HL-60/S4 treated with retinoic acid at 250 ng/mL for 4 days and 3 days (cell line): ENCODE data around the gene ENOX1.

Experiments
- in situ Hi-C: fragments of 300-500 bp; cut with MboI; formaldehyde crosslinking; loops from 2 replicates; pipeline ENCODE4 v1.7.0; 2022; ENCODE audit warnings: low sequenced_read_pairs

Gene ENOX1

DNA sequence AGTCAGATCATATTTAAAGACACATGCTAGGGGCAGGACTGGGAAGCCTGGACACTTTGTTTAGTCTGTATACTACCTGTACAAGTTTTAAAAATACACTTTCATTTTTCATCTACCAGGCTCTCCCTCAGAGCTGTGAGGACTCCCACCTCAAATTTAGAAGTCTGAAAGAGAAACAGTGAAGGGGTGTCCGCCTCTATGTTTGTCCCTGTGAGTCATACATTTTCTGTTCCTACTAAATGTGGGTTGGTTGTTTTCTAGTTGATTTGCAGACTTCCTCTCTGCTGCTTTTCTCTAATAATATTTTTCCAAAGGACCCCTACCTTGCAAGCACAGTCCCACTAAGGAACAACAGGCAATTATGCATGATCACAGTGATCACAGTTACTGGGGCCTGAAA lies 110.5 kb downstream of the ENOX1 start:
- in situ Hi-C loops = no loop called here

DNA sequence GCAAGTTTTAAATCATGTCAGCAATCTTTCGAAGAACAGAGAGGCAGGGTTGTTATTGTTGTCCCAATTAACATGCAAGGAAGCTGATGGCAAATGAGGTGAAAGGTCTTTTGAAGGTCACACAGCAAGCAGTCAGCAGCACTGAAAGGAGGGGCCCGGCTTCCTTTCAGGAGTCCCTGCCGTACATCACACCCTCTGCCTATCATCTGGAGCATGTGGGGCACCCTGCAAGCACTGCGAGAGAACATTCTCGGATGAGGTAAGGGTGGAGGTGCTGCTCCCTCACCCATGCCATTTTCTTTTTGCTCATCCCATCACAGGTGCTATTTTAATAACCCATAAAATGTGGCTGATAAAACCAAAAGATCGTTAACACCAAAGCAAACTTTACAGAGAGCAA lies 111.2 kb downstream of the ENOX1 start:
- in situ Hi-C loops = no loop called here

DNA sequence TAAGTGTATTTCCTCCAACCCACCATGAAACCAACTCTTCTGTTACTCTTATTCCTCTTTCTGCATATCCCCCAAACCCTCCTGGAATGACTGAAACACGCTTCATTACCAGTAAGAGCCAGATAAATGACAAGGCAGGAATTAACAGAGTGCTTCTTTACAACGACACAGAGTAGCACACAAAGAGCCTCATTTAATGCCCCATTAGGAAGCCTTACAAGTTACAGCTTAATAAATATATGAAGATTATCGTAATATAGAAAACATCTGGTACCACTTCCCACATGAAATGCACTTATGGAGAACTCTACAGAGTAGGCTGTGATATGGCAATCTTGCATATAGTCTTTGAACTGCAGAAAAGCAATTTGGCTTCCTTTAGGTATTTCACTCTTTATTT lies 116.8 kb downstream of the ENOX1 start:
- in situ Hi-C loops = no loop called here

DNA sequence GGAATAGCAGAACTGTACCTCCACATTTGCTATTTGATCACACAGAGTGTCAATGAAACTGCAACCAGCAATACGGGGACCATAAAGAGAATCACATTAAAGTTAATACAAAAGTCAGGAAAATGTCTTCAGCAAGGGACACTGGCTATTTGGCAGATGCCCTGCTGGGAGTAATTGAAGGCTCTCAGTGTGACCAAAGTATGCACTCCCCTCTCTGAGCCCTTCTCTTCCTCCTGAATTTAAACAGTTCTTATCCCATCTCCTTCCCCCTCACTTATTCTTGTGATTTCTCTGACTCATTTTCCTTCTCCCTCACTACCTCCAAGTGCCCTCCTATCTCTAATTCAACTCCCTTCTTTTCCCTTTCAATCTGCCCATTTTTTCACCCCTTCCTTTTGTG lies 117.7 kb downstream of the ENOX1 start:
- in situ Hi-C loops = no loop called here

DNA sequence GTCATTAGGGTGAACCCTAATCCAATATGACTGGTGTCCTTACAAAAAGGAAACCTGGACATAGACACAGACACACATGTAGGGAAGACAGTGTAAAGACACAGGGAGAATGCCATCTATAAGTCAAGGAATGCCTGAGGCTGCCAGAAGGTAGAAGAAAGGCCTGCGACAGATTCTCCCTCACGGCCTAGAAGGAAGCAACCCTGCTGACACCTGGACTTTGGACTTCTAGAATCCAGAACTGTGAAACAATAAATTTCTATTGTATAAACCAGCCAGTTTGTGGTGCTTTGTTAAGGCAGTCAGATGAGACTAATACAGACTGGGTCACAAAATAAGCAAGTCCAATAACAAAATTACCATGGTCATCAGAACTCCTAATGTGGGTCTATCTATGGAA lies 120.4 kb downstream of the ENOX1 start:
- in situ Hi-C loops = no loop called here

DNA sequence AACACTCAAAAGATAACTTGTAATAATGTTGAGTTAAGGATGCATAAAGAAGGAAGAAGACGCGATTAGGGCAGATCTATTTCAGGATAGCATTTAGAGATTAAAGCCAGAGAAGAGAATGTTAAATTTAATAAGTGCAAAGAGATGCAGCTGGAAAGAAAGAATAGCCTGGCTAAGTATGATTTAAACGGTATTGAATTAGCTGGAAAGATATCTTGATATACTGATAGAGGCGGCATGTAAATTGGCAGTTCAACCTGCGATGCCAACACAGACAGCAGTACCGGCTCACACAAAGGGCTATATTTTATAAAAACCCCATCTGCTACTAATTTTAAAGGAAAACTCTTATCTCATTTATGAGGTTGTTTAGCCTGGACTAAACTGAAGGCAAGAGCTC lies 121.4 kb downstream of the ENOX1 start:
- in situ Hi-C loops = no loop called here

DNA sequence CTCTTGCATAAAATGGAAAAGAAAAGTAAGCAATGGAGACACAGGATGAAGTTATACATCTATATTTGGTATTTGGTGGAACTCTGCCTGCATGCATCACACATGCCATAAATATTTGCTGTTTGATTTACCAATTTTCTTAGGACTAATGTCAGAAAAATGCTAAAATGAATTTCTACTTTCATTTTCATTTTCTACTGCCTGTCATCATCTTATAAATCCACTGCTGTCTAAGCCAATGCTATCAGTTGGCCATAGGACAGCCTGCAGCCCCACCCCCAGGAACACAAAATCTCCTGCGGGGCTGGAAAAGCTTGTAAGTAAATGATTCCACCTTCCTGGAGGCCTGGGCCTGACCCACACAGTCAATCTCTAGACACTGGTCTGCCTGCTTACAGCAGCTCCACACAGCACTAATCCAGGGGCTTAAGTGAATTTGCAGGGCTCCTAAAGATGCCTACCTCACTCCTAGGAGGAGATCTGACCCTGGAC lies 122.0 kb downstream of the ENOX1 start:
- in situ Hi-C loops = no loop called here

DNA sequence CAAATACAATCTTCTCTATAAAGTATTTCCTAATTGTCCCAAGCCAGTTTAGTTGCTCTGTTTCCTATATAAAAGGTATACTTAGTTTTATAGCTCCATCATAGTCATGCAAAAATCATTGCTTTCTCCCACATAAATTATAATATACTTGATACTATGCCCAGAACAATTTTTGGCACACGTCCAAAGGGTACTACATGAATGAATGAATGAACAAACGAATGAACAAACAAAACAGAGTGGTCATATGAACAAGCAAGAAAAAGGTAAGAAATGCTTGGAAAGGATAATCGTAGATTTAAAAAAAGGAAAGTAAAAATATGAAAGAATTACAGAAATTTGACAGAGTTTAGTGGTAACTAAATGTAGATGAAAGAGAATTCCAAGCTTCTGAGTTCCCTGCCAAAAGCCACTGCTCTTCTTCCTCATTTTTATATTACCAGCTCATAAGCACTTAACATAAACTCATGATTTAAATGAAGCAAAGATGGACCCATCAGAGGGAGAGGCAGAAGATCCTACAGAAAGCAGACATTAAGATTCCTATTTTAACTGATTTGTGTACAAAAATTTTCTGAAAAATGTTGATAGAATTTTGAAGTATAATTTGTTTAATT lies 123.2 kb downstream of the ENOX1 start:
- in situ Hi-C loops = no loop called here

DNA sequence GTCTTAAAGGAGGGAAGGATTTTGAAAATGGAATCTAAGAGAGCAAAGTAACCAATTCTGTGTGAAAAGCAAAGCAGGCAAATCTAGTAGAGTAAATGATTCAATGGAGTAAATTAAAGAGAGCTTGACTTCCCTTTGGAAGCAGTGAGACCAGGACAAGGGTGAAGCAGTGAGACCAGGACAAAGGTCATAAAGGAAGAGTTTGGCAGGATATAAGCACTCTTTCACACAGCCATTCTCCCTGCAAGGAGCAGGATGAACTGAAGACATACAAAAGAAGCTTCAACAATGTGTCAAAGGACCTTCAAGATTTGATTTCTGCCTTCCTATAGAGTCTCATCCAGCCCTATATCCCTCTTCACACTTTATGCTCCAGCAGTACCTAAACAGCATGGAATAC lies 123.8 kb downstream of the ENOX1 start:
- in situ Hi-C loops = no loop called here

DNA sequence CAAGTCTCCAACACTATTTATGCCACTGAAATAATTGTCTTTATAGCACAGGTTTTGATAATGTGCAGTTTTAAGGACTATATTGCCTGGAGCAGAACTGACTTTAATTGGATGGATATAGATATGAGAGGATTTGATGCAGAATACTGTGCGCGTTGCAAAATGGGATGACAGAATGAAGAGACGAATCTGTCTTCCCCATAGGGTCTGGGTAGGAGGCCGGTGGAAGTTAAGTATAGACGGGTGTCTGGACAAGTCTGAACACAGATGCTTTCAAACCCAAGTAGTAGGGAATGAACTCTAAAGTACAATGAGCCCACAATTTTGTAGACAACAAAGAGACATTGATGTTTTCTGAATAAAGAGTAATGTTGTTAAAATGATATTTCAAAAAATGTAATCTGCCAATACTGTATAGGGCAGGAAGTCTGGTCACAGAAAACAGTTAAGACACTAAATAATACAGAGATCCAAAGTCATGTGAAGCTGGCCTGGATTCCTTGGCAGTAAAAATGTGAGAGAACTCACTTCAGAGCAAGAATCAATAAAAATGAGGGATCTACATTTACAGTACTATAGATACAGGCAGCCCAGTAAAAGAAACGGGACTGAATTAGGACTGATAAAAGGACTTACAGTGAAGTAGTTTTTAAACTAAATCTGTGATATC lies 125.5 kb downstream of the ENOX1 start:
- in situ Hi-C loops = no loop called here

DNA sequence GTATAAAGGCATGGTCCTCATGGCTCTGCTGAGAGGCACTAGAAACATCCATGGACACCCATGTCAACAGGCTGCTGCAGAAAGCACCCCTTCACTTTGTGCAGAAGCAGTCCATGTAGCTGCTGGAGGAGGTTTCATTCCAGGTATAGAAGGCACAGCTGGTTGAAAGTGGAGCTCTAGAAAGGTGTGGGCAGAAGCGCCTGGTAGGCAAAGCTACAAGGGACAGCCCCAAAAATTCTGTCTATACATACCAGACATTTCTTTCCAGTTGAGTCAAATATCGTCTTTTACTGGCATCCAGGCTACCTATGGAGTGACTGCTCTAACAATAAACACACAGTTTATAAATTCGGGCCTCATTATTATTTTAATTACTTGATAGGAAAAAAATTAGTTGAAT lies 129.3 kb downstream of the ENOX1 start:
- in situ Hi-C loops = no loop called here

DNA sequence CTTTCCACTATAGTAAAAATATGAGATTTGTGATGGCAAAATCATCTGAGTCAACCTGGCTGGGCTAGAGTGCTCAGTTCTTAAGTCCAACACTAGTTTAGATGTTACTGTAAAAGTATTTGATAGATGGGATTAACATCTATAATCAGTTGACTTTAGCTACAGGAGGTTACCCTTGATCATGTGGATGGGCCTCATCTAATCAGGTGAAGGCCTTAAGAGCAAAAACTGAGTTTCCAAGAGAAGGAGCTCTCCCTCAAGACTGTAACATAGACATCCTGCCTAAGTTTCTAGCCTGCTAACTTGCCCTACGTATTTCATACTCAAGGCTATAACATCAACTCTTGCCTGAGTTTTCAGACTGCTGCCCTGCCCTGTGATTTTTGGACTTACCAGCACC lies 132.8 kb downstream of the ENOX1 start:
- in situ Hi-C loops = no loop called here

DNA sequence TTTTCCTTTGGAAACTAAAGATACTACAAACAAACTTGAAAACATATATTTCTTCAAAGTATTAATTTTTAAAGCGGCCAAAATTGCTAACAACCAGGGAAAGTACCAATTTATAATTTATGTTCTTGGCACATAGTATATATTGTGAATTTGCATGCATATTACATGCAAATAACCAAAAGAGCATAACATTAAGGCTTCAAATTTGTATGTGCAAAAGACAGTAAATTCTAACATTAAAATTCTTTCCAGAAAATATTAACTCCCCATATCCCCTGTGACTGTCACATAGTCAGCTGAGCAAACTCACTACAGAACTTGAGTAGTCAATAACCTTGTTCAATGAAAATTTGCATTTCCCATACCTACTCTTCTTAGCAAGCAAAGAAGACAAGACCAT lies 133.4 kb downstream of the ENOX1 start:
- in situ Hi-C loops = no loop called here

DNA sequence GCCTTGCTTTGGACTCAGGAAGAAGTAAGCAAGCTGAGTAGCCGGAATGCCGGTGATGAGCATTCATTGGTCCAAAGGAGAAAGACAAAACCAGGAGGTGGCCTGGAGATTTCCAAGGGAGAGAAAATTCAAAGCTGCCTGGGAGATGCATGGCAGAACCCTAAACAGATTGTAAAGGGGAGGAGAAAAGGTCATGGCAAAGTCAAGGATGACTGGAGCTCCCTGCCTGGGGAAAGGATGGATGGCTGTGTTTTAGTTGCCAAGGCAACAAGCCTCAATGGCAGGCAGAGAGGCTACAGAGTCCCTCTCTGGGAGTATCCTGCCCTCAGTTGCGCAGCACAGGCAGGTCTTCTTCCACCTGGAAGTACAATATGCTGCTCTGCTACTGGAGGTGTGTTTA lies 134.0 kb downstream of the ENOX1 start:
- in situ Hi-C loops = no loop called here

DNA sequence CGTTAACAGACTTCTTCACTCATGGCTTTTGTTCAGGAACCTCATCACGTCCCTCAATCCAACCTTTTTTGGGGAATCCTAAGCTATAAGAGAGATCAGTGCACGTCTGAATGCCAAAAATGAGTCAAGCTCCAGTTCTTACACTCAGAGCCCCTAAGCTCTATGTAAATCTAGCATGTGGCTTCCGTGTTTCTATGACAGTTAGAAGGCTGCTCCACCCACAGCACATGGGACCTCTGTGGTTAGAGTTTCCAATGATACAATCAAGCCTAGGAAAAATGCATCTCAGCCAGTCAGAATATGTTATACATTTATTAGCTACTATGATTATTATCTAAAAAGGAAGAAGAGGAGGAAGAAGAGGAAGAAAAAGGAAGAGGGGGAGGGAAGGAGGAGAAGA lies 135.9 kb downstream of the ENOX1 start:
- in situ Hi-C loops = no loop called here

DNA sequence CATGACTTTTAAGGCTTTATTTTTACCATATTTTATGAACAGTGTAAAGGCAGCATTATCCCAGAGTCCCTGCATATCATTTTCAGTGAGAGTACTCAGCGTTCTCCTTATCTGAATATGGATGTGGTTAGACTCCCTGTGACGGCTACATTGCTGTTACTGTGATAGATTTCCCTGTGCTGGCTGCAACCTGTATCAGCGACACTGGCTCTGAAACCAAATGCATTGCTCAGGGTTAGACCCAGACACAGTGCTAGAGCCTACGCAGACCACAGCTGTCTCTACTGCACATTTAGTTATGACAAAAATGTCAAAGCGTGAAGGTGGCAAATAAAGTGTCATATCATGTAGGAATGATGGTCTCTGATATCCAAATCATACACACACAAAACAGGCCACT lies 138.0 kb downstream of the ENOX1 start:
- in situ Hi-C loops = no loop called here

DNA sequence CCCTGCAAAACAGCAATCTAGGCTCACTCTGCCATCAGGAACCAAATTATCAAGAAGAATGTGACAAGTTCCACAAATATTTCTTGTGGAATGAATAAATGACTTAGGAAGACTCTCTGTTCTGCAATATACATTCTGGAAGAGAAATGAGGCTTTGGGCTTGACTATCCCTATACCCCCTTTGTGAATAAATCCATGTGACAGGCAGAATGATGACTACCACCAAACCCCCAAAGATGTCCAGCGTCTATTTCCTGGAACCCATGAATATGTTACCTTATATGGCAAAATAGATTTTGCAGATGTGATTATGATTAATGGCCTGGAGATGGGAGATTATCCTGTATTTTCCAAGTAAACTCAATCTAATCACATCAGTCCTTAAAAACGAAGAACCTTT lies 139.3 kb downstream of the ENOX1 start:
- in situ Hi-C loops = no loop called here

DNA sequence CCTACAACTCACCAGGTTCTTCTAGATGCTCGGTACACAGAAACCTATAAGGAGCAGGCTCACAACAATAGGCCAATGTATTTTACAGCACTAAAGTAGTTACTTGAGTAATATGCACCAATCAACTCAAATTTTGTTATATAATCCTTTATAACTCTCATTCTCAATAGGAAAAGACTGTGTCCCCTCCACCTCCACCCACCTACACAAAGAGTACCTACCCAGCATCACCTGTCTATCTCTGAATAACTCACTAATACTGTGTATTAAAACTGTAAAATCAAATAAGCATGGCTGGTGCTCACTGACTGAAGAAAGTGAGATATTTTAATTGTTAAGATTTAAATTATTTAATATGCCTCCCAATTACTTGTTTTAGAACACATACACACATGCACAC lies 146.3 kb downstream of the ENOX1 start:
- in situ Hi-C loops = no loop called here

DNA sequence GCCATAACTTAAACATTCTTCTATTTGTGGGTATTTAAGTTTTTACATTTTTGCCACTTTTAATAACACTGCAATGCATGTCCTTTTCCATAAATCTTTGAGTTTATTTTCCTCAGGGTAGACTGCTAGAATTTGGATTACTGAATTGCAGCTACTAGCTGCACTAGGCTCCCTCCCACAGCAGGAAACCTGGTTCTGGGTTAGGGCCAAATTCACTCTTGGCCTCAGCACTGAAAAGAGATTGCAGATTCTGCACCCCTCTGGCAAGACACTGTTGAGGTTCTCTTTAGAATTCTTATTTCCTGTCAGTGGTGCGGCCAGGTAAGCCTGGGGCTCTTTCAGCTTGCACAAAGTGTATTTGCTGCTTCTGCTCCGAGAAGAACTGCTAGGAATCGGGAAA lies 155.7 kb downstream of the ENOX1 start:
- in situ Hi-C loops = no loop called here

DNA sequence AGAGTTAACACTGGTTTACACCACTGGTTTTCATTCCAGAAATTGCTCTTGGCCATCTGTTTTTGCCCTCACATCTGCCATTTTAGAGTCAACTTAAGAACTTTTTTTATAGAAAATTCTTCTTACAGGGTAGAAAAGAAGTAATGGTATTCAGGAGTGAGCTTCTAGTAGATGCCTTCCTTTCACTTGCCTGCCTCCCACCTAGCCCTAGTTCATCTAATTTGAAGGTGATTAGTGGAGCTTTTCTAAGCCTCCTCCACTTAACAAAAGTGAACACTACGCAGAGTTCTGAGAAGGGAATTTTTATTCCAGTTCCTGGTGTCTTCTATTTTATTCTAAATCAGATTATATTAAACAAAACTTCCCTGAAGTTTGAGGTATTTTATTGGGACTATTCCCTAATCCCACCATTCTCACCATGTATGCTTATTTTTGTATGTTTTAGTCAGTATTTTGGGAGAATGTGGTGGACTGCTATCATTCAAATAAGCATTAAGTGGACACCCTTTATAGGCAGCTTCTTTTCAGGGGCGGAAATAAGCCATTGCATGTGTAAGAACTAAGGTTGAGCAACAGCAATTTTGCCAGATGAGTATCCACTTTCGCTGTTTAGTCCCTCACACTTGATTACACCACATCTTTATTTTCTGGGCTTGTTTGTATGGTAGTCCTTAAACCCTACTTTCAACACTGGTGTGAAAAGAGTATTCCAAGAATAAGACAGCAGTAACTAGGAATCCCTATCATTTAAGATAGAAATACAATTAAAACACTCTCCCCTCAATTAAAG lies 156.9 kb downstream of the ENOX1 start:
- in situ Hi-C loops = no loop called here

DNA sequence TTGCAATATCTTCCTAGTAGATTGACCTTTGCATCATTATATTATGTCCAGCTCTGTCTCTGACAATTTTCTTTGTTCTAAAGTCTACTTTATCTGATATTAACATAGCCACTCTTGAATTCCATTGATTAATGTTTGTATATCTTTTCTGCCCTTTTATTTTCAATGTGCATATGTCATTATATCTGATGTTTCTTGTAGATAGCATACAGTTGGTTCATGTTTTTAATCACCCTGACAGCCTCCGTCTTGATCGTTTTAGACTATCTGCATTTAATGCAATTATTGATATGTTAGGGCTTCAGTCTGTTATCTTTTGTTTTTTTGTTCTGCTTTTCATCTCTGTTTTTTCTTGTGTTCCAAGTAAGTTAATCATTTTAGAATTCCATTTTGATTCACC lies 159.8 kb downstream of the ENOX1 start:
- in situ Hi-C loops = no loop called here

DNA sequence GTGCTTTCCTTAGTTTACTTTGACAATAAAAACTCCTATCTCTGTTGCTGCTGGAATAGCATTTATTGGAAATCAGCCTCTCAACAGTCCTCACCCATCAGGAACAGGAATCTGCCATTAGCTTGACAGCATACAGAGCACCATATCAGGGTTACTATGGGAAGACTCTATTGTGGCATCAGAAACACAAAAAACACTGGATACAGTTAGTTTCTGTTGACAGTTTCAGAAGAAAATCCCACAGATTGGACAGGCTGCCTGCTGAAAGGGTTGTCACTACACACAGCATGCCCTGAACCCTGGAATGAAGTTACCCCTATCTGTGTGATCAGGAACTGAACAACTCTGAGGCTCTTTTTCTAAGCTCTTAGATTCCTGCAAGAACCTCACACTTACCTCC lies 172.7 kb downstream of the ENOX1 start:
- in situ Hi-C loops = no loop called here
